ENCODE measurements around the gene KRTAP5-5.
"Not testable (repeated sequence)": the region's sequence is repeated elsewhere in the genome, so short reads cannot be mapped to it uniquely, and the experiment has no call there.

The KRTAP5-5 gene

GRCh38 chr11:1600626-1601025, 28.9 kb upstream of the KRTAP5-5 start:
- Mint-ChIP-seq H3K4me3 (no peak overlapping the region), H3K27me3 (peaks cover 53% of the 10 kb centered on the region), H3K9me3 (no peaks in the 10 kb centered on the region), H3K4me1 (peaks cover 10% of the 10 kb centered on the region), H3K27ac (no peak overlapping the region)
- ATAC-seq (no peak), DNase-seq (no peak)

GRCh38 chr11:1601663-1602062, 27.9 kb upstream of the KRTAP5-5 start:
- not testable (repeated sequence) for H3K27ac Mint-ChIP-seq, H3K4me3 Mint-ChIP-seq
- peaks cover 51% of the 10 kb centered on the region for H3K27me3 Mint-ChIP-seq

GRCh38 chr11:1603629-1604028, 25.9 kb upstream of the KRTAP5-5 start:
- no peak for DNase-seq
- peaks cover 13% of the 10 kb centered on the region for H3K4me1 Mint-ChIP-seq
- no peak overlapping the region for H3K4me3 Mint-ChIP-seq
- peaks cover 43% of the 10 kb centered on the region for H3K27me3 Mint-ChIP-seq
- no peak for ATAC-seq
- no peaks in the 10 kb centered on the region for H3K9me3 Mint-ChIP-seq
- H3K27ac Mint-ChIP-seq: no peak overlapping the region

More at GRCh38 chr11:1601663-1602062, 27.9 kb upstream of the KRTAP5-5 start:
- ATAC-seq, DNase-seq, H3K9me3 Mint-ChIP-seq, H3K4me1 Mint-ChIP-seq: not testable (repeated sequence)

- peaks cover 38% of the 10 kb centered on the region for H3K27me3 Mint-ChIP-seq
- H3K4me3 Mint-ChIP-seq: no peak overlapping the region
- DNase-seq (no peak), ATAC-seq (no peak)
- no peaks in the 10 kb centered on the region for H3K9me3 Mint-ChIP-seq
- peaks cover 13% of the 10 kb centered on the region for H3K4me1 Mint-ChIP-seq
- no peak overlapping the region for H3K27ac Mint-ChIP-seq
Observed at GRCh38 chr11:1604181-1604580, 25.4 kb upstream of the KRTAP5-5 start.

GRCh38 chr11:1604711-1605110, 24.9 kb upstream of the KRTAP5-5 start:
- peaks cover 40% of the 10 kb centered on the region for H3K27me3 Mint-ChIP-seq
- H3K4me1 Mint-ChIP-seq: peaks cover 13% of the 10 kb centered on the region
- DNase-seq: no peak
- ATAC-seq: no peak
- no peaks in the 10 kb centered on the region for H3K9me3 Mint-ChIP-seq
- no peak overlapping the region for H3K27ac Mint-ChIP-seq
- no peak overlapping the region for H3K4me3 Mint-ChIP-seq

- not testable (repeated sequence) for H3K27ac Mint-ChIP-seq
- peaks cover 13% of the 10 kb centered on the region for H3K4me1 Mint-ChIP-seq
Observed at GRCh38 chr11:1605923-1606322, 23.7 kb upstream of the KRTAP5-5 start.

GRCh38 chr11:1607156-1607845, 22.3 kb upstream of the KRTAP5-5 start:
- peak overlapping the region in 1 of 2 donors; percentile 96 for H3K27ac Mint-ChIP-seq
- H3K9me3 Mint-ChIP-seq, ATAC-seq, H3K4me3 Mint-ChIP-seq, DNase-seq: not testable (repeated sequence)
- peaks cover 13% of the 10 kb centered on the region for H3K4me1 Mint-ChIP-seq
- H3K27me3 Mint-ChIP-seq: peaks cover 48% of the 10 kb centered on the region

More at GRCh38 chr11:1605923-1606322, 23.7 kb upstream of the KRTAP5-5 start:
- ATAC-seq: peak; percentile 60
- H3K4me3 Mint-ChIP-seq, DNase-seq, H3K9me3 Mint-ChIP-seq: not testable (repeated sequence)
- H3K27me3 Mint-ChIP-seq: peaks cover 41% of the 10 kb centered on the region

- Mint-ChIP-seq H3K4me1 (peaks cover 13% of the 10 kb centered on the region), H3K27me3 (peaks cover 46% of the 10 kb centered on the region)
- H3K27ac Mint-ChIP-seq, ATAC-seq, H3K4me3 Mint-ChIP-seq, H3K9me3 Mint-ChIP-seq, DNase-seq: not testable (repeated sequence)
Observed at GRCh38 chr11:1607901-1608300, 21.7 kb upstream of the KRTAP5-5 start.

GRCh38 chr11:1608363-1608762, 21.2 kb upstream of the KRTAP5-5 start, which contains the start of gene KRTAP5-3:
Gene KRTAP5-3, minus strand, starts transcription at chr11:1608463. Its CDS starts 78 bp downstream, at chr11:1608385.
- DNase-seq: no peak
- no peak for ATAC-seq
- Mint-ChIP-seq H3K27me3 (peaks cover 43% of the 10 kb centered on the region), H3K4me3 (no peak within 1 kb of the TSS), H3K9me3 (no peaks in the 10 kb centered on the region), H3K4me1 (peaks cover 13% of the 10 kb centered on the region), H3K27ac (no peak within 1 kb of the TSS)

GRCh38 chr11:1618231-1618630, 11.3 kb upstream of the KRTAP5-5 start:
- Mint-ChIP-seq H3K4me3 (no peak overlapping the region), H3K9me3 (no peaks in the 10 kb centered on the region), H3K27me3 (peaks cover 53% of the 10 kb centered on the region), H3K27ac (no peak overlapping the region), H3K4me1 (peaks cover 6% of the 10 kb centered on the region)
- DNase-seq (no peak), ATAC-seq (no peak)

GRCh38 chr11:1619449-1619848, 10.1 kb upstream of the KRTAP5-5 start:
- peaks cover 6% of the 10 kb centered on the region for H3K4me1 Mint-ChIP-seq
- no peak overlapping the region for H3K27ac Mint-ChIP-seq
- no peaks in the 10 kb centered on the region for H3K9me3 Mint-ChIP-seq
- DNase-seq: no peak
- no peak overlapping the region for H3K4me3 Mint-ChIP-seq
- H3K27me3 Mint-ChIP-seq: peaks cover 47% of the 10 kb centered on the region
- ATAC-seq: peak; percentile 67

- DNase-seq (no peak), ATAC-seq (no peak)
- no peak within 1 kb of the TSS for H3K4me3 Mint-ChIP-seq
- H3K9me3 Mint-ChIP-seq: no peaks in the 10 kb centered on the region
- H3K27ac Mint-ChIP-seq: no peak within 1 kb of the TSS
- H3K27me3 Mint-ChIP-seq: peaks cover 44% of the 10 kb centered on the region
- H3K4me1 Mint-ChIP-seq: peaks cover 6% of the 10 kb centered on the region
Observed at GRCh38 chr11:1622086-1622485, 7.5 kb upstream of the KRTAP5-5 start, which contains the start of gene KRTAP5-4. Gene KRTAP5-4, minus strand, starts transcription at chr11:1622138. Its CDS starts 45 bp downstream, at chr11:1622093.

GRCh38 chr11:1623716-1624115, 5.9 kb upstream of the KRTAP5-5 start:
- Mint-ChIP-seq H3K27ac (peak overlapping the region in 1 of 2 donors; percentile 67), H3K4me3 (no peak overlapping the region), H3K27me3 (peaks cover 31% of the 10 kb centered on the region), H3K9me3 (no peaks in the 10 kb centered on the region), H3K4me1 (peaks cover 7% of the 10 kb centered on the region)
- ATAC-seq: no peak
- no peak for DNase-seq

GRCh38 chr11:1624621-1625020, 5.0 kb upstream of the KRTAP5-5 start:
- no peak for DNase-seq
- no peaks in the 10 kb centered on the region for H3K9me3 Mint-ChIP-seq
- peaks cover 38% of the 10 kb centered on the region for H3K27me3 Mint-ChIP-seq
- H3K4me1 Mint-ChIP-seq: peaks cover 7% of the 10 kb centered on the region
- H3K4me3 Mint-ChIP-seq: no peak overlapping the region
- no peak for ATAC-seq
- H3K27ac Mint-ChIP-seq: no peak overlapping the region

GRCh38 chr11:1625541-1625940, 4.0 kb upstream of the KRTAP5-5 start:
- Mint-ChIP-seq H3K27ac (no peak overlapping the region), H3K4me3 (no peak overlapping the region), H3K4me1 (peaks cover 6% of the 10 kb centered on the region), H3K9me3 (no peaks in the 10 kb centered on the region), H3K27me3 (peaks cover 39% of the 10 kb centered on the region)
- ATAC-seq (no peak), DNase-seq (no peak)

GRCh38 chr11:1628506-1629325, 859 bp upstream of the KRTAP5-5 start:
- DNase-seq: peak; percentile 58 to 64
- Mint-ChIP-seq H3K27me3 (peaks cover 58% of the 10 kb centered on the region), H3K4me1 (peaks cover 18% of the 10 kb centered on the region), H3K4me3 (no peak overlapping the region), H3K9me3 (no peaks in the 10 kb centered on the region), H3K27ac (no peak overlapping the region)
- peak; percentile 87 for ATAC-seq
